Measurements from ENCODE around the gene SLTM. TPM values are rescaled to one million over a fixed set of nuclear protein-coding genes. Genes with fewer than 3 reads are reported as not detected.
"Not testable (repeated sequence)": the region's sequence is repeated elsewhere in the genome, so short reads cannot be mapped to it uniquely, and the experiment has no call there.

Gene SLTM
- total RNA-seq, 2 experiments from 2014 or later = 106 to 107 TPM

- CTCF ChIA-PET = interaction anchor here (0.6 kb wide), 2 partner anchors 23 to 67 kb away, joined by 3 to 4 read pairs; no protein-coding TSS in a partner anchor
Observed at GRCh38 chr15:58932710-58933280, 684 bp downstream of the SLTM start.

GRCh38 chr15:58931987-58932588 is 1.4 kb downstream of the SLTM start:
- ChIA-PET POLR2A (interaction anchor here (1.7 kb wide), 1 partner anchor 161 kb away, joined by 5 read pairs; the partner anchor contains the start of gene MINDY2), CTCF (interaction anchor here (0.6 kb wide), 1 partner anchor 68 kb away, joined by 3 read pairs; no protein-coding TSS in a partner anchor)

More at GRCh38 chr15:58932710-58933280, 684 bp downstream of the SLTM start:
- POLR2A ChIA-PET = interaction anchor here (0.5 to 1.7 kb wide), 2 partner anchors 12 to 162 kb away, joined by 5 read pairs; partner anchors contain the start of gene MINDY2

GRCh38 chr15:58929891-58930416 is 3.5 kb downstream of the SLTM start:
- CTCF ChIA-PET = no interaction called here
- POLR2A ChIA-PET = interaction anchor here (0.6 to 0.7 kb wide), 2 partner anchors 13 to 49 kb away, joined by 4 to 5 read pairs; no protein-coding TSS in a partner anchor

- POLR2A ChIA-PET = no interaction called here
- CTCF ChIA-PET = interaction anchor here (0.7 kb wide), 1 partner anchor 124 kb away, joined by 3 read pairs; no protein-coding TSS in a partner anchor
Observed at GRCh38 chr15:58926823-58927222, 6.7 kb downstream of the SLTM start.

GRCh38 chr15:58924327-58924726 is 9.2 kb downstream of the SLTM start:
- ChIA-PET POLR2A (interaction anchor here (0.7 kb wide), 1 partner anchor 34 kb away, joined by 4 read pairs; no protein-coding TSS in a partner anchor), CTCF (no interaction called here)

GRCh38 chr15:58923696-58924300 is 9.7 kb downstream of the SLTM start:
- CTCF ChIA-PET = interaction anchor here (0.7 kb wide), 1 partner anchor 294 kb away, joined by 4 read pairs; no protein-coding TSS in a partner anchor
- POLR2A ChIA-PET = interaction anchor here (0.7 kb wide), 1 partner anchor 34 kb away, joined by 4 read pairs; no protein-coding TSS in a partner anchor

- CTCF ChIA-PET = interaction anchor here (0.7 kb wide), 1 partner anchor 294 kb away, joined by 4 read pairs; no protein-coding TSS in a partner anchor
- POLR2A ChIA-PET = no interaction called here
Observed at GRCh38 chr15:58923284-58923683, 10.2 kb downstream of the SLTM start.

GRCh38 chr15:58921267-58921790 is 12.2 kb downstream of the SLTM start:
- CTCF ChIA-PET = no interaction called here
- POLR2A ChIA-PET = no interaction called here

GRCh38 chr15:58920447-58920846 is 13.0 kb downstream of the SLTM start:
- CTCF ChIA-PET, POLR2A ChIA-PET: not testable (repeated sequence)

GRCh38 chr15:58919232-58919631 is 14.2 kb downstream of the SLTM start:
- ChIA-PET POLR2A (no interaction called here), CTCF (no interaction called here)

GRCh38 chr15:58918239-58918638 is 15.2 kb downstream of the SLTM start:
- ChIA-PET POLR2A (no interaction called here), CTCF (no interaction called here)

- POLR2A ChIA-PET = interaction anchor here (0.6 kb wide), 1 partner anchor 12 kb away, joined by 5 read pairs; no protein-coding TSS in a partner anchor
- CTCF ChIA-PET = not testable (repeated sequence)
Observed at GRCh38 chr15:58917613-58918129, 15.8 kb downstream of the SLTM start.

GRCh38 chr15:58916962-58917361 is 16.5 kb downstream of the SLTM start:
- CTCF ChIA-PET = interaction anchor here (0.9 kb wide), 1 partner anchor 15 kb away, joined by 3 read pairs; no protein-coding TSS in a partner anchor

GRCh38 chr15:58910456-58910855 is 23.0 kb downstream of the SLTM start:
- ChIA-PET POLR2A (no interaction called here), CTCF (interaction anchor here (0.7 kb wide), 1 partner anchor 23 kb away, joined by 4 read pairs; no protein-coding TSS in a partner anchor)

More at GRCh38 chr15:58916962-58917361, 16.5 kb downstream of the SLTM start:
- POLR2A ChIA-PET = interaction anchor here (0.6 kb wide), 1 partner anchor 13 kb away, joined by 5 read pairs; no protein-coding TSS in a partner anchor

GRCh38 chr15:58909616-58910015 is 23.9 kb downstream of the SLTM start:
- POLR2A ChIA-PET = no interaction called here
- CTCF ChIA-PET = no interaction called here

GRCh38 chr15:58908550-58909309 is 24.7 kb downstream of the SLTM start:
- ChIA-PET CTCF (no interaction called here), POLR2A (no interaction called here)

GRCh38 chr15:58900631-58901030 is 32.8 kb downstream of the SLTM start:
- CTCF ChIA-PET = no interaction called here

GRCh38 chr15:58898150-58898680 is 35.3 kb downstream of the SLTM start:
- ChIA-PET CTCF (no interaction called here), POLR2A (no interaction called here)

More at GRCh38 chr15:58900631-58901030, 32.8 kb downstream of the SLTM start:
- POLR2A ChIA-PET = interaction anchor here (0.6 kb wide), 1 partner anchor 441 kb away, joined by 3 read pairs; no protein-coding TSS in a partner anchor

GRCh38 chr15:58889363-58889762 is 44.1 kb downstream of the SLTM start:
- CTCF ChIA-PET = no interaction called here
- POLR2A ChIA-PET = no interaction called here
